SK-N-MC (cell line): ENCODE results near the gene SHISA8.

Experiments
- FOXP2 ChIP-seq: optimal IDR thresholded peaks from 2 replicates; pipeline ENCODE3; 2011; ENCODE audit warnings: mild to moderate bottlenecking, moderate library complexity; ENCODE audit not compliant: insufficient read depth; ENCODE audit errors: extremely low read length, control extremely low read depth
- POLR2AphosphoS5 ChIP-seq: IDR thresholded peaks from 2 replicates; pipeline ENCODE4 v1.6.1; 2012; ENCODE audit warnings: mild to moderate bottlenecking, low read depth, low read length, borderline replicate concordance

- no peak for TF ChIP-seq POLR2AphosphoS5
- no peak for TF ChIP-seq FOXP2
These were observed 3.3 kb upstream of the SHISA8 start for GRCh38 chr22:41917903-41918791.
